Keratinocyte (primary cell): ENCODE measurements around the gene CLPTM1L. TPM values are rescaled to one million over a fixed set of nuclear protein-coding genes. Genes with fewer than 3 reads are reported as not detected.

ENCODE experiments used
- DNase-seq: peaks from one replicate; pipeline ENCODE4 v3.0.0-alpha.2; 2011; ENCODE audit warnings: low read depth, missing footprints, low spot score
- FAIRE-seq: peaks from 2 replicates; lab custom pipeline; 2011; peaks lifted over from hg19 to GRCh38; lab: Jason Lieb, UNC
- H2AFZ ChIP-seq: 2 replicates; pipeline ENCODE4 v1.6.0; 2012; ENCODE audit warnings: low read length, control low read depth, inconsistent platforms; ENCODE audit not compliant: control insufficient read depth
- H3K27ac ChIP-seq: 2 replicates; pipeline ENCODE4 v1.5.1; 2011; ENCODE audit warnings: low read length; ENCODE audit not compliant: control insufficient read depth, insufficient read depth
- H3K27me3 ChIP-seq: 3 replicates; pipeline ENCODE4 v1.6.0; 2011; ENCODE audit warnings: low read length; ENCODE audit not compliant: control insufficient read depth, insufficient read depth; ENCODE audit errors: extremely low read depth
- H3K36me3 ChIP-seq, 2 experiments: 2 replicates in 1 of 2; 3 replicates in 1 of 2; pipeline ENCODE4 v1.5.1; 2011; ENCODE audit warnings: low read length in 2 of 2, mild to moderate bottlenecking in 1 of 2; ENCODE audit not compliant: control insufficient read depth in 2 of 2, insufficient read depth in 2 of 2; ENCODE audit errors: extremely low read depth in 1 of 2
- H3K4me1 ChIP-seq: 3 replicates; pipeline ENCODE4 v1.5.1; 2011; ENCODE audit warnings: low read length; ENCODE audit not compliant: control insufficient read depth, insufficient read depth; ENCODE audit errors: extremely low read depth
- H3K4me2 ChIP-seq: 3 replicates; pipeline ENCODE4 v1.6.0; 2011; ENCODE audit warnings: low read depth, low read length; ENCODE audit not compliant: control insufficient read depth, insufficient read depth; ENCODE audit errors: extremely low read depth
- H3K4me3 ChIP-seq, 3 experiments: fragments of 200-600 bp in 1 of 3; sonication (generic) in 1 of 3; 2 replicates in 2 of 3; 3 replicates in 1 of 3; pipeline ENCODE4 v1.5.1; 2011 to 2016; ENCODE audit warnings: low read length in 3 of 3, mild to moderate bottlenecking in 3 of 3, control low read depth in 2 of 3, inconsistent platforms in 1 of 3, low read depth in 1 of 3, mixed read lengths in 1 of 3, mixed run types in 1 of 3, moderate library complexity in 1 of 3; ENCODE audit not compliant: control insufficient read depth in 2 of 3, insufficient read depth in 2 of 3; ENCODE audit errors: extremely low read depth in 1 of 3
- H3K79me2 ChIP-seq: 2 replicates; pipeline ENCODE4 v1.6.0; 2012; ENCODE audit warnings: low read length; ENCODE audit not compliant: control insufficient read depth, insufficient read depth
- H3K9ac ChIP-seq: 3 replicates; pipeline ENCODE4 v1.6.0; 2011; ENCODE audit warnings: low read length; ENCODE audit not compliant: control insufficient read depth, insufficient read depth; ENCODE audit errors: extremely low read depth
- H3K9me1 ChIP-seq: 3 replicates; pipeline ENCODE4 v1.6.0; 2011; ENCODE audit warnings: low read length; ENCODE audit not compliant: control insufficient read depth, insufficient read depth; ENCODE audit errors: extremely low read depth
- H3K9me3 ChIP-seq: 2 replicates; pipeline ENCODE4 v1.5.1; 2012; ENCODE audit warnings: low read depth, low read length; ENCODE audit not compliant: control insufficient read depth
- H4K20me1 ChIP-seq: 3 replicates; pipeline ENCODE4 v1.6.0; 2011; ENCODE audit warnings: low read length; ENCODE audit not compliant: control insufficient read depth, insufficient read depth; ENCODE audit errors: extremely low read depth
- EZH2 ChIP-seq: IDR thresholded peaks from one replicate; pipeline ENCODE4 v1.6.1; 2012; ENCODE audit warnings: inconsistent platforms, mild to moderate bottlenecking, low read length, moderate library complexity
- dilution Hi-C: fragments of 300-500 bp; cut with MboI; formaldehyde crosslinking; loops from one replicate; pipeline ENCODE4 v1.7.0; 2020; ENCODE audit warnings: low sequenced_read_pairs; ENCODE audit not compliant: extremely low pct_ligation_motif_present
- polyA plus RNA-seq, 5 experiments: library from polyadenylated mRNA; depleted of rRNA in 3 of 5; stranded (reverse) in 3 of 5; stranded (forward) in 1 of 5; unstranded in 1 of 5; fragments of >200 nt; gene quantifications; 1 replicate in 1 of 5; 2 replicates in 3 of 5; 3 replicates in 1 of 5; pipeline versions ENCODE4 v1.2.1 to v1.2.3, GENCODE V29; 2011 to 2012; ENCODE audit warnings: missing spikeins in 2 of 5, low read depth in 1 of 5, low replicate concordance in 1 of 5
- TF ChIP-seq, protein P1 (sequence below), 3 experiments: IDR thresholded peaks in 1 of 3; conservative IDR thresholded peaks in 1 of 3; optimal IDR thresholded peaks in 1 of 3; 2 replicates in 2 of 3; 3 replicates in 1 of 3; pipeline versions ENCODE3 to v1.5.1; 2011; ENCODE audit warnings: low read length in 3 of 3, mild to moderate bottlenecking in 3 of 3, moderate library complexity in 2 of 3, control low read depth in 1 of 3, inconsistent platforms in 1 of 3; ENCODE audit not compliant: insufficient read depth in 2 of 3; ENCODE audit errors: extremely low read depth in 1 of 3

CLPTM1L gene
- polyA plus RNA-seq, 1 donor (not counting 4 experiments of a cell fraction or from before 2014, with no cell fraction given), result 142 TPM

DNA sequence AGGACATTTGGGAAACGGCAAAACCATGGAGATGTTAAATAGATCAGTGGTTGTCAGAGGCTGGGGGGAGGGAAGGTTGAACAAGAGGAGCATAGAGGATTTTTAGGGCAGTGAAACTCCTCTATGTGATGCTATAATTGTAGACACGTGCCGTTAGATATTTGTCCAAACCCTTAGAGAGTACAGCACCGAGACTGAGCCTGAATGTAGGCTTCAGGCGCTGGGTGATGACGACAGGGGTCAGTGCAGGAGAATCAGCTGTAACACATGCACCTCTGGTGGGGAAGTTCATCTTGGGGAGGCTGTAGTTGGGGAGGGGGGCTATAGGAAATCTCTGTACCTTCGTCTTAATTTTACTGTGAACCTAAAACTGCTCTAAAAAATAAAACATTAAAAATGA, 22.2 kb upstream of the CLPTM1L start:
- Histone ChIP-seq H4K20me1 (no peaks in the 10 kb centered on the region), H3K4me2 (no peak overlapping the region), H2AFZ (no peak overlapping the region), H3K36me3 (no peaks in the 10 kb centered on the region), H3K79me2 (no peaks in the 10 kb centered on the region), H3K9me1 (no peaks in the 10 kb centered on the region), H3K27me3 (peaks cover 9% of the 10 kb centered on the region), H3K9me3 (no peaks in the 10 kb centered on the region), H3K4me1 (no peaks in the 10 kb centered on the region), H3K4me3 (no peak overlapping the region), H3K27ac (no peak overlapping the region), H3K9ac (no peak overlapping the region)
- dilution Hi-C loops, result no loop called here
- FAIRE-seq, result no peak
- DNase-seq, result no peak
- TF ChIP-seq, protein P1, sequence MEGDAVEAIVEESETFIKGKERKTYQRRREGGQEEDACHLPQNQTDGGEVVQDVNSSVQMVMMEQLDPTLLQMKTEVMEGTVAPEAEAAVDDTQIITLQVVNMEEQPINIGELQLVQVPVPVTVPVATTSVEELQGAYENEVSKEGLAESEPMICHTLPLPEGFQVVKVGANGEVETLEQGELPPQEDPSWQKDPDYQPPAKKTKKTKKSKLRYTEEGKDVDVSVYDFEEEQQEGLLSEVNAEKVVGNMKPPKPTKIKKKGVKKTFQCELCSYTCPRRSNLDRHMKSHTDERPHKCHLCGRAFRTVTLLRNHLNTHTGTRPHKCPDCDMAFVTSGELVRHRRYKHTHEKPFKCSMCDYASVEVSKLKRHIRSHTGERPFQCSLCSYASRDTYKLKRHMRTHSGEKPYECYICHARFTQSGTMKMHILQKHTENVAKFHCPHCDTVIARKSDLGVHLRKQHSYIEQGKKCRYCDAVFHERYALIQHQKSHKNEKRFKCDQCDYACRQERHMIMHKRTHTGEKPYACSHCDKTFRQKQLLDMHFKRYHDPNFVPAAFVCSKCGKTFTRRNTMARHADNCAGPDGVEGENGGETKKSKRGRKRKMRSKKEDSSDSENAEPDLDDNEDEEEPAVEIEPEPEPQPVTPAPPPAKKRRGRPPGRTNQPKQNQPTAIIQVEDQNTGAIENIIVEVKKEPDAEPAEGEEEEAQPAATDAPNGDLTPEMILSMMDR (optimal IDR thresholded peaks at IDR 0.05 in 1 of 3, IDR thresholded peaks at IDR 0.05 in 1 of 3, conservative IDR thresholded peaks at IDR 0.05 in 1 of 3; ENCODE audit: extremely low read depth in 1 of 3, insufficient read depth in 2 of 3, low read length in 3 of 3), result no peak
- no peak for TF ChIP-seq EZH2

DNA sequence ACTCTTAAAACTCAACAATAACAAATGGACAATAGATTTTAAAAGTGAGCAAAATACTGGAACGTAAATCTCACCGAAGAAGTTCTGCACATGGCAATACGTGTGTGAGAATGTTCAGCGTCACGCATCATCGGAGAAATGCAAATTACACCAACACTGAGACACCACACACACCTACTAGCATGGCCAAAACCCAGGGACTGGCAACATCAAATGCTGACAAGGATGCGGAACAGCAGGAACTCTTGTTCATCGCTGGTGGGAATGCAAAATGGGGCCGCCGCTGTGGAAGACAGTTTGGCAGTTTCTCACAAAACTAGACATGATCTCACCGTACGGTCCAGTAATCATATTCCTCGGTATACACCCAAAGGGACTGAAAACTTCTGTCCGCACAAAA, 21.6 kb upstream of the CLPTM1L start:
- Histone ChIP-seq H3K36me3 (no peaks in the 10 kb centered on the region), H2AFZ (no peak overlapping the region), H4K20me1 (no peaks in the 10 kb centered on the region), H3K9me3 (no peaks in the 10 kb centered on the region), H3K4me1 (no peaks in the 10 kb centered on the region), H3K4me2 (no peak overlapping the region), H3K9ac (no peak overlapping the region), H3K4me3 (no peak overlapping the region), H3K79me2 (no peaks in the 10 kb centered on the region), H3K27me3 (peaks cover 9% of the 10 kb centered on the region), H3K27ac (no peak overlapping the region), H3K9me1 (no peaks in the 10 kb centered on the region)
- TF ChIP-seq EZH2, result no peak
- TF ChIP-seq, protein P1 (optimal IDR thresholded peaks at IDR 0.05 in 1 of 3, IDR thresholded peaks at IDR 0.05 in 1 of 3, conservative IDR thresholded peaks at IDR 0.05 in 1 of 3; ENCODE audit: extremely low read depth in 1 of 3, insufficient read depth in 2 of 3, low read length in 3 of 3), result no peak
- no peak for FAIRE-seq
- dilution Hi-C loops, result no loop called here
- no peak for DNase-seq
